Renal cortical epithelial cell (primary cell): Measurements from ENCODE around the gene DCTN2. TPM values are rescaled to one million over a fixed set of nuclear protein-coding genes. Genes with fewer than 3 reads are reported as not detected.
"Not testable (repeated sequence)": the region's sequence is repeated elsewhere in the genome, so short reads cannot be mapped to it uniquely, and the experiment has no call there.

ENCODE experiments used
- DNase-seq: peaks from one replicate; pipeline ENCODE4 v3.0.0-alpha.2; 2011; ENCODE audit warnings: low read depth
- total RNA-seq: library from RNA; depleted of rRNA; stranded (reverse); fragments of >200 nt; gene quantifications from 2 replicates; pipeline ENCODE4 v1.2.3, GENCODE V29; 2014

Gene DCTN2
- total RNA-seq, 1 donor from 2014 or later = 212 TPM

DNA sequence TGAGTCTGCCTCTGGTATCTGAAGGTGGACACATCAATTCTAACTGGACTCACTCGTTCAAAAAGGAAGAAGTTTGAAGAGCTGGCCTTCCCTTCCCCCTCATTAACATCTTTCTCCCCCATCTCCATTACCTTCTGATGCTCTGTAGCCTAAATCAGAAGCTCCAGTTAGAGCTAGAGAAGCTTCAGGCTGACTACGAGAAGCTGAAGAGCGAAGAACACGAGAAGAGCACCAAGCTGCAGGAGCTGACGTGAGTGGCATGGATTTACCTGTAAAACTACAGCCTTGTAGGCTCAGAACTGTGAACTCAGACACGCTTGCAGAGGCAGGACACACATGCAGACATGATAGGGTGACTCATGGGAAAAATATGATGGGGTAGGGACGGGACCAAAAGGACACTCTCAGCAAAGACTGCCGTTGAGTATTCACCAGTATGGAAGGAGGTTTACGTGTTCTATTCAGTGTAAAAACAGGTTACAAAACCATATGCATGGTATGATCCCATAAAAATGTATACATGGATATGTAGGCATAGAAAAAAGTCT, 29.7 kb upstream of the DCTN2 start:
- DNase-seq = no peak

DNA sequence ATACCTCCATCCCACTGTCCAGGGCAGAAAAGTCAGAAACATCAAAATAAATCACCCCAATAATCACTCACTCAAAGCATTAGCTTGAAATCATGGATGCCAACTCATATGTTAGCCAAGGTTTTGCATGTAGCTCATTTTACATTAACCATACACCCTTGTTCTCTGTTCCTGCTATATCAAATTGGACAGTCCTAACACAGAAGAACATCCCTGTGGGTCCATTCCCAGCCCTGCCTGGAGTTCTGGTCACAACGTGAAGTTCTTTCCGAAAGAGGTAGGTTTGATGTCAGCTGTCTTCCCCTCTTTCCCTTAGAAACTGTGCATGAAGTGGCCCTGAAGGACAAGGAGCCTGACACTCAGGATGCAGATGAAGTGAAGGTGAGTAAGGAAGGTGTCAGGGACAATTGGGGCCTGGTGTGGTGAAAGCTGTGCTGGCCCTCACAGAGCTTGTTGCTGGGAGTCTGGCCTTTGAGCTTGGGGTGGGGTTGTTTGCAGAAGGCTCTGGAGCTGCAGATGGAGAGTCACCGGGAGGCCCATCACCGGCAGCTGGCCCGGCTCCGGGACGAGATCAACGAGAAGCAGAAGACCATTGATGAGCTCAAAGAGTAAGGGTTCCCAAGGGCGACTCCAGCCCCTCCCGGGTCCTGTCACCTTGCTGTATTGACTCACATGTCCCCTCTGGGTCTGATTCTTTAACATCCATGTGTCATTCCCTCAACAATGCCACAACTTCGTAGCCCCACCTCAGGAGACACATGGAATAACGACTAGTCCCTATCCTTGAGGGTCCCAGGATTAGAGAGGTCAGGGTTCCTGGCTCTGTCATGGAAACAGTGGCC, 29.0 kb upstream of the DCTN2 start:
- DNase-seq = no peak

GRCh38 chr12:57574795-57575194, 27.8 kb upstream of the DCTN2 start:
- no peak for DNase-seq

DNA sequence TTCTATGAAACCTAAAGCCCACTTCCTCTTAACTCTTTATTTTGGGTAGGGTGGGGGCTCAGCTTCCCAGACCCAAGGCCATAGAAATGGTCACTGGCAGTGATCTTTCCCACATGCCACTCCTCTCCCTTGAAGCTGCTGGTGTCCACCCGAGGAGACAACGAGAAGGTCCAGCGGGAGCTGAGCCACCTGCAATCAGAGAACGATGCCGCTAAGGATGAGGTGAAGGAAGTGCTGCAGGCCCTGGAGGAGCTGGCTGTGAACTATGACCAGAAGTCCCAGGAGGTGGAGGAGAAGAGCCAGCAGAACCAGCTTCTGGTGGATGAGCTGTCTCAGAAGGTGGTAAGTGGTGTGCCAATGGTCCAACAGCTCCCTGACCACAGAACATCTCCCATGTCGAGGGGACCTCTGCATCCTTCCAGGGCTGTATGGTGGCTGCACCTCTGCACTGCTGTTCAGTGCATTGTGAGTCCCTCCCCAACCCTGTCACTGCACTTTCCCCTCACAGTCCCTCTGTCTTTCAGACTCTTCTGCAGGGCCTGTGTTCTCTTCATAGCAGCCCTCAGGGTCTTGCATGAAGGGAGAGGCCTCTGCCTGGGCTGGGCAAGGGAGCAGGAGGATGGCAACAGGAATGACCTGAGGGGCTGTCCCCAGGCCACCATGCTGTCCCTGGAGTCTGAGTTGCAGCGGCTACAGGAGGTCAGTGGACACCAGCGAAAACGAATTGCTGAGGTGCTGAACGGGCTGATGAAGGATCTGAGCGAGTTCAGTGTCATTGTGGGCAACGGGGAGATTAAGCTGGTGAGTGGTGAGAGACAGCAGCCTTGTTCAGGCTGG, 25.2 kb upstream of the DCTN2 start:
- DNase-seq = no peak

DNA sequence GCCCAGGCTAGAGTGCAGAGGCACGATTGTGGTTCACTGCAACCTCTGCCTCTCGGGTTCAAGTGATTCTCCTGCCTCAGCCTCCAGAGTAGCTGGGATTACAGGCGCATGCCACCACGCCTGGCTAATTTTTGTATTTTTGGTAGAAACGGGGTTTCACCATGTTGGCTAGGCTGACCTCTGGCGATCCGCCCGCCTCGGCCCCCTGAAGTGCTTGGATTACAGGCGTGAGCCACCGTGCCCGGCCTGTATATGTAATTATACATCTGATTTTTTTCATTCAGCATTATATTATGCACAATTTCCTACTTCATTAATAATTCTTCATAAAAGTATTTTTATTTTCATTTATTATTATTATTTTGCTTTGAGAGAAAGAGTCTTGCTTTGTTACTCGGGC, 23.4 kb upstream of the DCTN2 start:
- not testable (repeated sequence) for DNase-seq

DNA sequence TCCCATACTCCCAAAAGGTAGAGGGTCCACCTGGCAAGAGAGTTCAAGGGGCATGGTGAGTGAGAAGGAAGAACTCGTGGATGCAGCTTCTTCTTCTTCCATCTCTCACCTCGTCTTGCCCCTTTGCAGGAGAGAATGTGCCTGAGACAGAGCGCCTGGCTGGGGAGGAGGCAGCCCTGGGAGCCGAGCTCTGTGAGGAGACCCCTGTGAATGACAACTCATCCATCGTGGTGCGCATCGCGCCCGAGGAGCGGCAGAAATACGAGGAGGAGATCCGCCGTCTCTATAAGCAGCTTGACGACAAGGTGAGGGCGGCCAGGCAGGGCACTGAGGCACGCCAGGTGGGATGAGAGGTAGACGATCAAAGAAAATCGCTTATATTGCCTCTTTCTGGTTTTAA, 22.9 kb upstream of the DCTN2 start:
- no peak for DNase-seq

DNA sequence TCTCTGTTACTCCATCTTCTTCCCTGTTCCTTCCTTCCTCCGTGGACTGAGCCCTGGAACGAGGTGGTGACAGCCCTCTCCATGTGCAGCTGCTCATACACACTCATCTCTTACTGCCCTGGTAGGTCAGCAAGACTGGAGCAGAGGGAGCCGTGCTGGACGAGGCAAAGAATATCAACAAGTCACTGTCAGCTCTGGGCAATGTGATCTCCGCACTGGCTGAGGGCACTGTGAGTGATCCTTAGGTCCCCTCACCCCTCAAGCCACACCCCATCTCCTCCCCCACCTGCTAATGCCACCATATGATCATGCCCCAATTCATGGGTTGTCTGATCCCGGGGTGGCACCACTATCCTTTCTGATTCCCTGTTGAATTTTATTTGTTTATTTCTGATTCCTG, 21.8 kb upstream of the DCTN2 start:
- DNase-seq = no peak

DNA sequence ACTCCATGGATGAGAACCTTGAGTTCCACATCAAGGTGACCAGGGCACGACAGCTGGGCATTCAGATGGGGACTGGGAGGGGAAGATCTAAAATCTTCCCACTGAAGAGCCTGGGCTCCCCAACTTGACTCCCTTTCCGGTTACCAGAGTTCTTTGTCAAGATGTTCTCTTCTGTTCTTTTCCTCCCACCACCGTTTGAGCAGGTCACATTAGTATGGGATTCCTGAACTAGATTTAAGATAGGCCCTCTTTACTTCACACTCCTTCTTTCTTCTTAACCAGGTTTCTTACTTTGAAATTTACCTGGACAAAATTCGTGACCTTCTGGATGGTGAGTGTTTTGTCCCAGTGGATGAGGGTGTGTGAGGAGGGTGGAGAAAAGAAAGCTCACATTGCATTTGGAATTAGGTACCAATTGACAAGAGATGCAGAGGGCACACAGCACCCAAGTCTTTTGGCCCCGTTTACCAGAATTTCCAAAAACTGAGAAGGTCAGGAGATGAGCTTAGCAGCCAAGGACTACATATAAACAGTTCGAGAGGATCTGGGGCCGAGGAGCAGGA, 17.3 kb upstream of the DCTN2 start:
- DNase-seq = no peak

GRCh38 chr12:57563358-57563757, 16.4 kb upstream of the DCTN2 start:
- DNase-seq = no peak

DNA sequence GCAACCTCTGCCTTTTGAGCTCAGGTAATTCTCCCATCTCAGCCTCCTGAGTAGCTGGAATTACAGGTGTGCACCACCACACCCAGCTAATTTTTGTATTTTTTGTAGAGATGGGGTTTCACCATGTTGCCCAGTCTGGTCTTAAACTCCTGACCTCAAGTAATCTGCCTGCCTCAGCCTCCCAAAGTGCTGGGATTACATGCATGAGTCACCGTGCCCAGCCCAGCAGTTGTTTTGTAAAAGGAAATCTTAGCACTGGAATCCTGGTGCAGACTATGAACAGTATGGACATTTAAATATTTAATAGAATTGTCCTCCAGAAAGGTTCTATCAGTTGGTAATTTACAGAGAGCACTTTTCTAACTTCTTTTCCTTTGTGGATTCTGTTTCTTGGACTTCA, 14.1 kb upstream of the DCTN2 start:
- DNase-seq = peak; percentile 9

DNA sequence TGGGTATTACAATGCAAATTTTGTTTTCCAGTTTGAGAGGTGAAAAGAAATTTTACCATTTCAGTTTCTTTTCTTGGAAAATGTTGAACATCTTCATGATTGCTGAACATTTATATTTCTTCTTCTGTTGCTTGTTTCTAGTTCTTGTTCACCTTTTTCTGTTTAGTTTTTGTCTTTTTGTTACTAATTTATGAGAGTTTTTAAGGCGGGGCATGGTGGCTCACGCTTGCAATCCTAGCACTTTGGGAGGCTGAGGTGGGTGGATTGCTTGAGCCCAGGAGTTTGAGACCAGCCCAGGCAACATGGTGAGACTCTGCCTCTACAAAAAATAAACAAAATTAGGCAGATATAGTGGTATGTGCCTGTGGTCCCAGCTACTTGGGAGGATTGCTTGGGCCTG, 13.5 kb upstream of the DCTN2 start:
- no peak for DNase-seq

DNA sequence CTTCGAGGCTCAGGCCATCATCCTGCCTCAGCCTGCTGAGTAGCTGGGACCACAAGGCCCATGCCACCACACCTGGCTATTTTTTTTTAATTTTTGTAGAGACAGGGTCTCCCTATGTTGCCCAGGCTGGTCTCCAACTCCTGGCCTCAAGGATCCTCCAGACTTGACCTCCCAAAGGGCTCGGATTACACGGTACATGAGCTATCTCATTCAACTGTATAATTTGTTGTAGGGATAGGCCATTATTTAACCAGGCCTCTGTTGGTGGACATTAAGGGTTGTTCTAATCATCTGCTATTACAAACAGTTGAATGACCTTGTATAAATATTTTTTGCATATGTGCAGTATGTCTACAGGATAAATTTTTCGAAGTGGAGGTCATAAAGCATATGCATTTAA, 11.9 kb upstream of the DCTN2 start:
- no peak for DNase-seq

DNA sequence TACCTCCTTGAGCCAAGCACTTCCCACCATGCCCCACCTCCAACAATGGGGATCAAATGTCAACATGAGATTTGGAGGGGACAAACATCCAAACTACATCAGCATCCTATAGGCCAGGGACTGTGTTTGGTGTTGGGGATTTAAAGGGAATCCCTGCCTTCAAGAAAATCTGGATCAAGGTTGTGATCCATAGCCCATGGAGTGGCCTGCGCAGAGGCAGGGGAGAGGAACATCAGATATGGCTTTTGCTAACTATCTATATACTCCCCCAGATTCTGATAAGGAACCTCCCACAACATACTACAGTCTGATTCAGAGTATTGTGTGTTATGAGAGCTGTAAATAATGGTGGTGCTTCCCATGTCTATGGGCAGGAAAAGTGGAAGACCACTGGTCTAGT, 7.9 kb upstream of the DCTN2 start:
- no peak for DNase-seq

DNA sequence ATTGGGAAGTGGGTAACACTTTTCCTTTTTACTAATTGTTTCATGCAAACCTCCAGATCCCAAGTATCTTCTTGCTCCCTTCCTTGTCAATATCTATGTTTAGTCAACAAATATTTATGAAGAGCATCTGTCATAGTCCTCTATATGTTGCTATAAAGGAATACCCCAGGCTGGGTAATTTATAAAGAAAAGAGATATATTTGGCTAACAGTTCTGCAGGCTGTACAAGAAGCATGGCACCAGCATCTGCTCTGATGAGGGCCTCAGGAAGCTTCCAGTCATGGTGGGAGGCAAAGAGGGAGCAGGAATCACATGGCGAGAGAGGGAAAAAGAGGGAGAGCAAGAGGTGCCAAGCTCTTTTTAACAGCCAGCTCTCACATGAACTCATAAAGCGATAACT, 7.5 kb upstream of the DCTN2 start:
- no peak for DNase-seq

DNA sequence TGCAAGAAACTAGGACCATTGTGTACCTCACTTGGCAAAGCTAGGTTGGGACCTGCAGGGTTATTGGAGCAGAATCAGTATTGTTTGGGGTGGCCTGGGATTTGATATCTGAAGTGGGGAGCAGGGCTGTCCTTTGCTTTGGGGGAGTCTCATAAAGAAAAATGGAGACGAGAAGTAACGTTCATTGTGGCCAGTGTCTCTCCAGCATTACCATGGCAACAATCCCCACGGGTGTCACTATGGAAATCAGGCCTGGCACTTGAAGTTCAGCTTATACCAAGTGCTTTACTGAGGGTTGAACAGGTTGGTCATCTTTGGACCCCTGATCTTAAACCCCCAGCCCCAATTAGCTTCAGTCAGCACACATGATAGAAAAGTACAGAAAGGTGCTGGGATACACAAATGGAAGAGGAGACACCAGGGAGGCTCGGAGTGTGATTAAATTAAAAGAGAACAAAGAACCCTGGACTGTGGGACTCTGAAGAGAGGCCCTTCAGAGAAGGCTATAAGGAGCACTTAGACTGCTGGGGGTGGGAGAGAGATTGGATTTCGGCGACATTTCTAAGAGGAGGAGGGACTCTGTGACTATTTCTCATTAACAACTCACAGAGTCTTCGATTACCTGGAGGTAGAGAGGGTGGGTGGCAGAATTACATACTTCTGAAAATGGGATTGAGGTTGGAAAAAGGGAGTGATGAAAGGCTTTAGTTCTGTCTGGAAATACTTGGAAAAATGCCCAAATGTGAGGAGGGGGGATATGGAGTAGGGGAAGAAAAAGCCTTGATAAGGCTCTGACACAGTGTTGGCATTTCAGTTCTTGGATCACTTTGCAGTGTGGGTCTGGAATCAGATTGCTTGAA, 6.6 kb upstream of the DCTN2 start:
- no peak for DNase-seq

- peak; percentile 55 for DNase-seq
Observed at GRCh38 chr12:57552835-57553313, 5.9 kb upstream of the DCTN2 start.

GRCh38 chr12:57552306-57552651, 5.3 kb upstream of the DCTN2 start:
- DNase-seq = no peak

DNA sequence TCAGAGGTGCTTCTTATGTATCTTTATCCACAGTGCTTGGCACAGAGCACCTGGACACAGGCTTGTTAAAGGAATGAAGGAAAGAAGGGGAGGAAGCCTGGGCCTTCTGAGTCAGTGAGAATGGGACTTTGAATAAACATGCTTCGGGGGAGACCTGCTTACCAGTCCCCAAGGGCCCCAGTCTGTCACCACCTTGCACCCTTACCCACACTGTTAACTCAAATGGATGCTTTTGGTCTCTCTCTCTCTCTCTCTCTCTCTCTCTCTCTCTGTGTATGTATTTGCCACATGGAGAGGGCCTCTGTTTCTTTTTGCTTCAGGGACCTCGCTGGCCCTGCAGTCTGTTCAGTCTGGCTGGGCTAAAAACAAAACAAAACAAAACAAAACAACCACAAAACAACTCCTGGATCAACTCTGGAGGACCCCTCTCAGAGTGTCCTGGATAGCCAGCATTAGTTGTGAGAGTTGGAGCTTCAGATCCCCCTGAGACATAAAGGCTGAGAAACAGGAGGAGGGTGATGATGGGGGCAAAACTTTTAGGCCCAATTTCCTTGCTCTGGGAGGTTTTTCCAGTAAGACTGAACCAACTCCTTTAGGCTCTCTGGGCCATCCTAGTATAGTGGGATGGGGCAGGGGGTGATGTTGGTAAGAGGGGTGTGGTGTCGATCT, 4.8 kb upstream of the DCTN2 start:
- DNase-seq = no peak

DNA sequence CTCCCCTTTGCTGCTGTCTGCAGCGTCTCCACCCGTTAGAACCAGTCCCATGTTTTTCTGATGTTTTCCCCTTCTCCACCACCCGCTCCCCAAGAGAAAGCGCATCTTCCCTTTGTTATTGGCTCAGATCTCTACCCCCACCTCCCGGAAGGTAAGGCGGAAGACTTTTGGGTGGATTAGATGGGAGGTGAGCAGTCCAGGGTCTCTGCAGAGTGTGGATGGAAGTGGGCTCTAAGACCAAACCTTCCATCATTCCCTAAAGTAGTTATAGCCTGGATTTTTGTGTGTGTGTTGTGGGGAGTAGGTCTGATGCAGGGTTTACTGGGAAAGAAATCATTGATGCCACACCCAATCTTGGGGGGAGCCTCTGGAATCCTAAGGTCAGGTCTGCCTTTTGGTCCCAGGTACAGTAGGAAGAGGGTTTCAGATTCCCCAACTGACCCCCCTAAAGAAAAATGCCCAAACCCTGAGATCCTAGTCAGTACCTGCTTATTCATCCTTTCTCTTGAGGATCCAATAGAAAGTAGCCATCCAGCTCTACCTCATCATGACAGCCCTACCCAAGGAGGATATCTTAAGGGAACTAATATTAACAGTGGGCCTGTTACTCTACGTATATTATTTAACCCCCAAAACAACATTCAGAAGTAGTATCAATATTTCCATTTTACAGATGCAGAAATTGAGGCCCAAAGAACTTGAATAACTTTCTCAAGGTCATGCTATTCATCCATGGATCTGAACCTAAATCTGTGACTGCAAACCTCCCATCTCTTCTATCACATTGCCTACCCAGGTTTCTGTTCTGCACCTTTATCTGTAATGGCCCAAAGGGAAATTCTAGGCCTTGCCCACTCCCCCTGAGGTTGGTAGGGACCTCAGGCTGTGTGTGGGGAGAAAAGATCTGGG, 3.9 kb upstream of the DCTN2 start:
- no peak for DNase-seq
